Esophagus muscularis mucosa (tissue), 4 donors: ENCODE results near the gene TMEM154. TPM values are rescaled to one million over a fixed set of nuclear protein-coding genes. Genes with fewer than 3 reads are reported as not detected.

ENCODE experiments used
- DNase-seq: peaks from one replicate; pipeline ENCODE4 v3.0.0-alpha.2; 2017; ENCODE audit errors: extremely low spot score
- H3K27ac ChIP-seq, 4 donors: fragments of 200-600 bp; sonication (generic); replicated peaks in 1 of 4; 1 replicate in 3 of 4; 2 replicates in 1 of 4; pipeline ENCODE4 v1.5.1; 2016 to 2019; ENCODE audit warnings: mild to moderate bottlenecking in 1 of 4
- H3K27me3 ChIP-seq, 4 donors: fragments of 200-600 bp; sonication (generic); one replicate each; pipeline versions ENCODE4 v1.5.1 to v1.6.0; 2016 to 2019
- H3K36me3 ChIP-seq, 4 donors: fragments of 200-600 bp; sonication (generic); one replicate each; pipeline ENCODE4 v1.5.1; 2016 to 2019
- H3K4me1 ChIP-seq, 4 donors: fragments of 200-600 bp; sonication (generic); one replicate each; pipeline ENCODE4 v1.5.1; 2016 to 2019
- H3K4me3 ChIP-seq, 4 donors: fragments of 200-600 bp; sonication (generic); 1 replicate in 2 of 4; 2 replicates in 2 of 4; pipeline ENCODE4 v1.5.1; 2016 to 2019; ENCODE audit warnings: mild to moderate bottlenecking in 4 of 4, moderate library complexity in 1 of 4
- H3K9me3 ChIP-seq, 4 donors: fragments of 200-600 bp; sonication (generic); 1 replicate in 3 of 4; 2 replicates in 1 of 4; pipeline ENCODE4 v1.5.1; 2016 to 2019
- EP300 ChIP-seq: sonication (generic); formaldehyde crosslinking; IDR thresholded peaks from one replicate; pipeline ENCODE4 v1.6.1; 2017; ENCODE audit warnings: antibody characterized with exemption
- POLR2A ChIP-seq: fragments of 450-650 bp; IDR thresholded peaks from one replicate; pipeline ENCODE4 v1.6.1; 2017; ENCODE audit warnings: antibody characterized with exemption, moderate library complexity, mild to moderate bottlenecking, low read depth
- POLR2AphosphoS5 ChIP-seq, 2 donors: sonication (generic); formaldehyde crosslinking; IDR thresholded peaks; one replicate each; pipeline ENCODE4 v1.6.1; 2017; ENCODE audit warnings: antibody characterized with exemption in 2 of 2
- WGBS: methylation state at CpG from one replicate; pipeline ENCODE4 v1.1.5; 2018; 5-methylcytosine and 5-hydroxymethylcytosine counted together
- intact Hi-C: fragments of 100-400 bp; cut with DNase I; formaldehyde crosslinking; loops from one replicate; pipeline ENCODE4 v1.15.1; 2023
- total RNA-seq, 4 donors: library from RNA; depleted of rRNA; stranded (reverse); fragments of >200 nt; gene quantifications; one replicate each; pipeline versions ENCODE4 v1.1.0 to v1.2.1, GENCODE V29; 2016
- TF ChIP-seq, protein P1 (sequence below), 3 experiments: fragments of 200-600 bp in 2 of 3; fragments of 450-650 bp in 1 of 3; sonication (generic) in 2 of 3; IDR thresholded peaks; one replicate each; pipeline ENCODE4 v1.5.1; 2017 to 2019; ENCODE audit warnings: antibody characterized with exemption in 3 of 3, mild to moderate bottlenecking in 2 of 3, moderate library complexity in 1 of 3

The TMEM154 gene
- total RNA-seq, 4 donors from 2014 or later, result 1.1 to 2.9 (median 2.3) TPM

DNA sequence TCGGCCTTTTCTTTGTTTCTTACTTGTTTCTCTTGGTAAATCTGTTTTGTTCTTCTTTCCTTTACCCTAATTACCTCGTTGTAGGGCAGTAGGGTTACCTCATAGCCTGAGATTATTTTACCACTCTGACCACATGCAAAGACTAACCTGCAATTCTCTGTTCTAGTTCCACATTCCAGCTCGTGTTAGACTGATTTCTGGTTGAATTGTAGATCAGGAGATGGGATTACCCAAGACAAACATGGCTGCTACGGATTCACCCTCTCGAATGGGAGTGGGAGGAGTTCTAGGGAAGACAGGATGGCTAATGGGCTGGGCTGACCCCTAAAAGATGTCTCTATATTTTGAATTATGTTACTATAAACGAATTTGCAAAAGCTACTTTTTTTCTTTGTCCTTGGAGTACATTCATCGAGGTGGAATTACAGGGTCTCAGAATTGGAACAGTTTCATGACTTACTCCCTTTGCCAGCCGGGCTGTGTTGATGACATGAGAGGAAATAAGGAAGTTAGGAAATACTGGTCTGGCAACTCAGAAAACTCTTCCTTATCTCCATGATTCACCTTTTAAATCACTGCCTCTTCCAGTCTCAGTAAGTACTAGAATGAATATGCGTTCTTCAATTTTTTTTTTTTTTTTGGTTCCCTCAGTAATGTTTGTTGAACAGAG, 107.2 kb downstream of the TMEM154 start:
- 74% methylated on average over 9 of the region's 9 CpGs for WGBS
- no peaks in the 10 kb centered on the region for H3K36me3 ChIP-seq

DNA sequence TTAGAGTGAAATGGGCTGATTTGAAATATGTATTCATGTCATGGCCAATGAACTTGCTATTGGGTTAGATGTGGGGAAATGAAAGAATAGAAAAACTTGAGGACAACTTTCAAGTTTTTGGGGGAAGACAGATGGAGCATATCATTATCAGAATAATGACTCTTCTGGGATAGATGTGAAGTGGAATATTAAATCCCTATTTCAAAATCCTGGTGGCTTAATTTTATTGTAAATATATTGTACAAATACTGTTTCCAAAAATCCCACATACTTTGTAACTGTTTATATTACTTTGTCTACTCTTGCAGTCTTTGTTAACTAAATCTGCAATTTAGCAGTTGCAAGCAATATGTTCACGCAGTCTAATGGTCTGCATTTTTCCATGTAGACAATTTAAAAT, 108.0 kb downstream of the TMEM154 start:
- TF ChIP-seq EP300 (no peak), POLR2A (no peak), POLR2AphosphoS5 (IDR thresholded peaks at IDR 0.05) (no peak)
- TF ChIP-seq, protein P1, sequence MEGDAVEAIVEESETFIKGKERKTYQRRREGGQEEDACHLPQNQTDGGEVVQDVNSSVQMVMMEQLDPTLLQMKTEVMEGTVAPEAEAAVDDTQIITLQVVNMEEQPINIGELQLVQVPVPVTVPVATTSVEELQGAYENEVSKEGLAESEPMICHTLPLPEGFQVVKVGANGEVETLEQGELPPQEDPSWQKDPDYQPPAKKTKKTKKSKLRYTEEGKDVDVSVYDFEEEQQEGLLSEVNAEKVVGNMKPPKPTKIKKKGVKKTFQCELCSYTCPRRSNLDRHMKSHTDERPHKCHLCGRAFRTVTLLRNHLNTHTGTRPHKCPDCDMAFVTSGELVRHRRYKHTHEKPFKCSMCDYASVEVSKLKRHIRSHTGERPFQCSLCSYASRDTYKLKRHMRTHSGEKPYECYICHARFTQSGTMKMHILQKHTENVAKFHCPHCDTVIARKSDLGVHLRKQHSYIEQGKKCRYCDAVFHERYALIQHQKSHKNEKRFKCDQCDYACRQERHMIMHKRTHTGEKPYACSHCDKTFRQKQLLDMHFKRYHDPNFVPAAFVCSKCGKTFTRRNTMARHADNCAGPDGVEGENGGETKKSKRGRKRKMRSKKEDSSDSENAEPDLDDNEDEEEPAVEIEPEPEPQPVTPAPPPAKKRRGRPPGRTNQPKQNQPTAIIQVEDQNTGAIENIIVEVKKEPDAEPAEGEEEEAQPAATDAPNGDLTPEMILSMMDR (IDR thresholded peaks at IDR 0.05), result no peak
- DNase-seq, result no peak
- 74% methylated on average over 1 of the region's 1 CpG for whole genome bisulfite sequencing
- no peaks in the 10 kb centered on the region for H3K27me3 ChIP-seq
- no peaks in the 10 kb centered on the region for H3K9me3 ChIP-seq
- no peaks in the 10 kb centered on the region for H3K4me1 ChIP-seq
- no peaks in the 10 kb centered on the region for H3K36me3 ChIP-seq
- no peak overlapping the region for H3K27ac ChIP-seq
- intact Hi-C loops, result no loop called here
- H3K4me3 ChIP-seq, result no peak overlapping the region

More for the DNA sequence above, 107.2 kb downstream of the TMEM154 start:
- Histone ChIP-seq H3K4me3 (no peak overlapping the region), H3K27me3 (no peaks in the 10 kb centered on the region), H3K9me3 (no peaks in the 10 kb centered on the region), H3K4me1 (no peaks in the 10 kb centered on the region), H3K27ac (no peak overlapping the region)
- no peak for DNase-seq
- intact Hi-C loops, result no loop called here
- no peak for TF ChIP-seq EP300
- TF ChIP-seq POLR2AphosphoS5 (IDR thresholded peaks at IDR 0.05), result no peak
- no peak for TF ChIP-seq POLR2A
- TF ChIP-seq, protein P1 (IDR thresholded peaks at IDR 0.05), result no peak

DNA sequence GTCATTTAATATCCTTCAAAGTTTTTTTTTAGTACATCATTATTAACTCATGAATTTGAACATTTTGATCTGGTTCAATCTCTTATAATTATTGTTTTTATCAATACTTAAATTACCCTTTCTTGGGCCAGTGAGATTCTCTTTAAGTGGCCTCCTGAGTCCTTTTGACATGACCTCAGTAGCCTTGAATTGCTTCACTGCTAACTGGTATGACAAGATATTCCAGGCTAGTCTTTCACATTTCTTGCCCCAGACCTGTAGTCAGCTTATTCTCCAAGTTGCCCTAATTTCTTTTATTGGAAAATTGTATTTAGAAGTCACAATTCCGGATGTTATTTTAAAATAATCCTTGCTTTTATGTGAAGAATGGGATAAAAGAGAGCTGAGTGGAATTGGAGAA, 108.5 kb downstream of the TMEM154 start:
- Histone ChIP-seq H3K9me3 (no peaks in the 10 kb centered on the region), H3K27ac (no peak overlapping the region), H3K27me3 (no peaks in the 10 kb centered on the region), H3K4me3 (no peak overlapping the region), H3K36me3 (no peaks in the 10 kb centered on the region), H3K4me1 (no peaks in the 10 kb centered on the region)
- 73% methylated on average over 1 of the region's 1 CpG for WGBS
- no peak for DNase-seq
- intact Hi-C loops, result no loop called here
- TF ChIP-seq, protein P1 (IDR thresholded peaks at IDR 0.05), result no peak
- TF ChIP-seq POLR2AphosphoS5 (IDR thresholded peaks at IDR 0.05), result no peak
- TF ChIP-seq EP300, result no peak
- no peak for TF ChIP-seq POLR2A

Other genes starting within 250 kb of the TMEM154 start
- 10 to 100 TPM; 63.1 to 97.6 (median 70.7) TPM for gene FBXW7, start 143.9 kb downstream of the TMEM154 start, total RNA-seq
- gene TIGD4, start 99.7 kb upstream of the TMEM154 start, total RNA-seq, result under 1 TPM; 0.17 to 0.52 (median 0.37) TPM
- gene ARFIP1, start 100.0 kb upstream of the TMEM154 start, total RNA-seq, result 10 to 100 TPM; 26.3 to 36.1 (median 30.6) TPM